Measurements from ENCODE around the gene NECTIN4.

Gene NECTIN4

DNA sequence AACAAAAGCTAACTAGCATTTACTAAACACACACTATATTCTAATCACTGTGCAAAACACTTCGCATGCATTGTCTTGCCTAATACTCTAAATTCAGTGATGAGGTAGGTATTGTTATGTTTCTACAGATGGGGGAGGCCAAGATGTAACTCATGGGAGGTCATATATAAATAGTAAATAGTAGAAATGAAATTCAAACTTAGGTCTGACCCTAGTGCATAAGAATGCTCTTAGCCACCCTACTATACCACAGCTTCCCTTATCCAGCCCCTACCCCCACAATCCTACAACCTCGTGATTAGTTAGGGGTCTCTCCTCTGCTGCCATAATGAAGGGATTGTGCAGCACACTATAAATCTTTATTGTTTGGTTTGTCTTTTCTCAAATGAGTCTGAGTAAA lies 25.2 kb upstream of the NECTIN4 start:
- Histone ChIP-seq H3K36me3 (peaks cover 3% of the 10 kb centered on the region; the same call in 1 of the 2 replicates), H3K4me3 (ENCODE audit: low read depth, low read length) (no peak overlapping the region), H3K9me3 (no peaks in the 10 kb centered on the region), H3K27me3 (no peaks in the 10 kb centered on the region), H3K4me1 (peaks cover 8% of the 10 kb centered on the region)
- TF ChIP-seq, protein P1, sequence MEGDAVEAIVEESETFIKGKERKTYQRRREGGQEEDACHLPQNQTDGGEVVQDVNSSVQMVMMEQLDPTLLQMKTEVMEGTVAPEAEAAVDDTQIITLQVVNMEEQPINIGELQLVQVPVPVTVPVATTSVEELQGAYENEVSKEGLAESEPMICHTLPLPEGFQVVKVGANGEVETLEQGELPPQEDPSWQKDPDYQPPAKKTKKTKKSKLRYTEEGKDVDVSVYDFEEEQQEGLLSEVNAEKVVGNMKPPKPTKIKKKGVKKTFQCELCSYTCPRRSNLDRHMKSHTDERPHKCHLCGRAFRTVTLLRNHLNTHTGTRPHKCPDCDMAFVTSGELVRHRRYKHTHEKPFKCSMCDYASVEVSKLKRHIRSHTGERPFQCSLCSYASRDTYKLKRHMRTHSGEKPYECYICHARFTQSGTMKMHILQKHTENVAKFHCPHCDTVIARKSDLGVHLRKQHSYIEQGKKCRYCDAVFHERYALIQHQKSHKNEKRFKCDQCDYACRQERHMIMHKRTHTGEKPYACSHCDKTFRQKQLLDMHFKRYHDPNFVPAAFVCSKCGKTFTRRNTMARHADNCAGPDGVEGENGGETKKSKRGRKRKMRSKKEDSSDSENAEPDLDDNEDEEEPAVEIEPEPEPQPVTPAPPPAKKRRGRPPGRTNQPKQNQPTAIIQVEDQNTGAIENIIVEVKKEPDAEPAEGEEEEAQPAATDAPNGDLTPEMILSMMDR (IDR thresholded peaks at IDR 0.05; ENCODE audit: low read depth, low read length), result no peak
- DNase-seq, result no peak

DNA sequence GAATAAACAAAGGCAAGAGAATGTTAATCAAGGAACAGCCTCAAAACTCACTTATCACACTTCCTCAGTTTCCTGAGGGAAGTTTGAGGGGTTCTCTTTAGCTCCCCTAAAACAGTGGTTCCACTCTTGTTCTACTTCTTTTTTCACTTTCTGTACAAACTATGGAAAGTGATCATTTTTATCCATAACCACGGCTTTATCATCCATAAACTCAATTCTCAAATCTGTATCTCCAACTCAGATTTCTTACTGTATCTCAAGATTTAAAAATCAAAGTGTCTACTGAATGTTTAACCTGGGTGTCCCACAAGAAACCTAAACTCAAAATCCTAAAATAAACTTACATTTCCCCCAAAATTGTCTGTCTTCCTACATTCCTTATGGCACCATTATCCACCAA lies 24.6 kb upstream of the NECTIN4 start:
- Histone ChIP-seq H3K27me3 (no peaks in the 10 kb centered on the region), H3K9me3 (no peaks in the 10 kb centered on the region), H3K4me3 (ENCODE audit: low read depth, low read length) (no peak overlapping the region), H3K4me1 (peaks cover 2% of the 10 kb centered on the region), H3K36me3 (peaks cover 3% of the 10 kb centered on the region; the same call in 1 of the 2 replicates)
- TF ChIP-seq, protein P1 (IDR thresholded peaks at IDR 0.05; ENCODE audit: low read depth, low read length), result no peak
- no peak for DNase-seq

DNA sequence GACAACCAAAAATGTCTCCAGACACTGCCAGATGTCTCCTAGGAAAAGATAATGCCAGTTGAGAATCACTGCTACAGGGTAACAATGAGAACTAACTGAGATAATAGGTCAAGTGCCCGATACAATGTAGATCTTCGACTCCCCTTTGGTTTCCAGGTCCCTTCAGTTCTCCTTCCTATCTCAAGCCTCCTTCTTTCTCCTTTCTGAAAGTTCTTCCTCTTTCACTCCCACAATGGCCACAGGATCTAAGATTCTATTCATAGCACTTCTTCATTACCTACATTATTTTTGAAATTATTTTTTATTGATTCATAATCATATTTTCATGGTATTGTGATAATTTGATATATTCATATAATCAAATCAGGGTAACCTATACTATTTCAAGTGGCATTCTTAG lies 22.2 kb upstream of the NECTIN4 start:
- Histone ChIP-seq H3K4me3 (ENCODE audit: low read depth, low read length) (no peak overlapping the region), H3K4me1 (no peaks in the 10 kb centered on the region), H3K27me3 (no peaks in the 10 kb centered on the region), H3K9me3 (no peaks in the 10 kb centered on the region), H3K36me3 (peaks cover 3% of the 10 kb centered on the region; the same call in 1 of the 2 replicates)
- no peak for DNase-seq
- TF ChIP-seq, protein P1 (IDR thresholded peaks at IDR 0.05; ENCODE audit: low read depth, low read length), result no peak

DNA sequence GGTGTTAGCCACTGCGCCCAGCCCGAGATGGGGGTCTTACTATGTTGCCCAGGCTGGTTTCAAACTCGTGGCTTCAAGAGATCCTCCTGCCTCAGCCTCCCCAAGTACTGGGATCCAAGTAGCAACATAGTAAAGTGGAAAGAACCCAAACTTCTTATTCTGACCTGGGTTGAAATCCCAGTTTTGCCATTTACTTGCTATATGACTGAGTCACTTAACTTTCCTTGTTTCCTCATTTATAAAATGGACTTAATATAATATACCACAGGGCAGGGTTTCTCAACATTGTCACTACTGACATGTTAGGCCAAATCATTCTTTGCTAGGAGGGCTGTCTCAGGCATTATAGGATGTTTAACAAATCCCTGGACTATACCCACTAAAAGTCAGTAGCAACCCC lies 21.8 kb upstream of the NECTIN4 start:
- TF ChIP-seq, protein P1 (IDR thresholded peaks at IDR 0.05; ENCODE audit: low read depth, low read length), result no peak
- Histone ChIP-seq H3K9me3 (no peaks in the 10 kb centered on the region), H3K36me3 (peaks cover 3% of the 10 kb centered on the region; the same call in 1 of the 2 replicates), H3K4me1 (no peaks in the 10 kb centered on the region), H3K4me3 (ENCODE audit: low read depth, low read length) (no peak overlapping the region), H3K27me3 (no peaks in the 10 kb centered on the region)
- DNase-seq, result no peak

DNA sequence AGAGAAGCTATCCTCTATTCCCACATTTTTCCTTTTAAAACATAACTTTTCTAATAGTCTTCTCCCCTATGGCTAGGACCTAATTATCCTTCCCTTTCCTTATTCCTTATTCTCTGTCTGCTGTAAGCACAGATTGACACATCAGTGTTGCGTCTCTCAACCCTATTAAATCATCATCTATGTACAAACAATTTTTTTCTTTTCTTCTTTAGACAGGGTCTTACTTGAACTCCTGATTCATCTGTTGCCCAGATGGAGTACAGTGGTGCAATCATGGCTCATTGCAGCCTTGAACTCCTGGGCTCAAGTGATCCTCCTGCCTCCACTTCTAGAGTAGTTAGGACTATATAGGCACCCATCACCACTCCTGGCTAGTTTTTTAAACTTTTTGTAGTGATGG lies 17.1 kb upstream of the NECTIN4 start:
- H3K27me3 ChIP-seq, result no peaks in the 10 kb centered on the region
- peaks cover 12% of the 10 kb centered on the region for H3K36me3 ChIP-seq
- no peaks in the 10 kb centered on the region for H3K4me1 ChIP-seq
- no peak overlapping the region for H3K4me3 ChIP-seq (ENCODE audit: low read depth, low read length)
- TF ChIP-seq, protein P1 (IDR thresholded peaks at IDR 0.05; ENCODE audit: low read depth, low read length), result no peak
- H3K9me3 ChIP-seq, result no peaks in the 10 kb centered on the region
- DNase-seq, result no peak

DNA sequence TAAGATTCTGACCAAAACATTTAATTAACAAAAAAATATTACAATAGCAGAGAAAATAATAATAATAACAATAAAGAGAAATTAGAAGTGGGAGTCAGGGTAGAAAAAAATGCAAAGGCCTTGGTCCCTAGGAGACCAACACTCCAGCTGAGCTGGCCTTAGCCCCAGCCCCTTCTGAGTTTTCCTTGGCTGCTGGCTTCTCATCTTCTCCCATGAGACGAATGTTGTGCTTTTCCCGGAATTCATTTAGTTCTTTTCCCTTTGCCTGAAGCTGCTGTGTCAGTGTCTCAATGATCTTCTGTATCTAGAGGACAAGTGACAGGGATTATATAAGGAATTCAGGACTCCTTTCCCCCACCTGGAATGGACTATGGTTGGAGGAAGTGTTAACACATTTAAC lies 11.2 kb upstream of the NECTIN4 start:
- no peak for DNase-seq
- Histone ChIP-seq H3K27me3 (no peaks in the 10 kb centered on the region), H3K9me3 (no peaks in the 10 kb centered on the region), H3K36me3 (peaks cover 19% of the 10 kb centered on the region), H3K4me1 (no peaks in the 10 kb centered on the region), H3K4me3 (ENCODE audit: low read depth, low read length) (no peak overlapping the region)
- TF ChIP-seq, protein P1 (IDR thresholded peaks at IDR 0.05; ENCODE audit: low read depth, low read length), result no peak

Measured in BE2C (cell line).